Stimulated activated CD8-positive, alpha-beta memory T cell treated with anti-CD3 and anti-CD28 coated beads, Interleukin-12 subunit alpha, Interleukin-12 subunit beta, amount 100 ng/mL, for 4 hours (primary cell): ENCODE results near the gene GPSM3.
A peak's percentile ranks its signal among the peaks of the same experiment; 100 is the strongest.
"Not testable (repeated sequence)": the region's sequence is repeated elsewhere in the genome, so short reads cannot be mapped to it uniquely, and the experiment has no call there.

Experiments used
- DNase-seq: peaks from one replicate; pipeline ENCODE4 v3.0.0-alpha.2; 2020; ENCODE audit warnings: low read depth

The GPSM3 gene

GRCh38 chr6:32202186-32202585, 9.7 kb upstream of the GPSM3 start:
- DNase-seq: no peak

GRCh38 chr6:32200711-32201475, 8.4 kb upstream of the GPSM3 start:
- no peak for DNase-seq

- no peak for DNase-seq
These were observed 6.4 kb upstream of the GPSM3 start for GRCh38 chr6:32198866-32199265.

- no peak for DNase-seq
These were observed 5.9 kb upstream of the GPSM3 start for GRCh38 chr6:32198345-32198696.

- DNase-seq: no peak
These were observed 4.5 kb upstream of the GPSM3 start for GRCh38 chr6:32196682-32197616.

- DNase-seq: peak; percentile 55
These were observed 3.6 kb upstream of the GPSM3 start for GRCh38 chr6:32195902-32196681.

- DNase-seq: peak; percentile 100
These were observed 3.1 kb upstream of the GPSM3 start for GRCh38 chr6:32195652-32195901.

- DNase-seq: no peak
These were observed 2.6 kb upstream of the GPSM3 start for GRCh38 chr6:32194825-32195651.

- no peak for DNase-seq
These were observed 1.9 kb upstream of the GPSM3 start for GRCh38 chr6:32194388-32194787.

- DNase-seq: not testable (repeated sequence)
These were observed 653 bp upstream of the GPSM3 start for GRCh38 chr6:32193096-32193495.

GRCh38 chr6:32191696-32192607, 491 bp downstream of the GPSM3 start:
- DNase-seq: no peak

GRCh38 chr6:32190911-32191677, 1.3 kb downstream of the GPSM3 start:
- no peak for DNase-seq

GRCh38 chr6:32190054-32190851, 2.2 kb downstream of the GPSM3 start, which contains the start of gene PBX2:
TSS of gene PBX2 (minus strand) at chr6:32190202. CDS start at chr6:32189915, 287 bp downstream.
- DNase-seq: peak; percentile 69

- no peak for DNase-seq
These were observed 2.7 kb downstream of the GPSM3 start for GRCh38 chr6:32189742-32190053.

- no peak for DNase-seq
These were observed 3.2 kb downstream of the GPSM3 start for GRCh38 chr6:32189069-32189741.

- no peak for DNase-seq
These were observed 3.9 kb downstream of the GPSM3 start for GRCh38 chr6:32188381-32189068.

- not testable (repeated sequence) for DNase-seq
These were observed 4.6 kb downstream of the GPSM3 start for GRCh38 chr6:32187725-32188380.
